Ovary (tissue), 9 donors: Measurements from ENCODE around the gene UGT1A10. TPM values are rescaled to one million over a fixed set of nuclear protein-coding genes. Genes with fewer than 3 reads are reported as not detected.

Experiments used
- DNase-seq, 5 donors: peaks; one replicate each; pipeline ENCODE4 v3.0.0-alpha.2; 2019 to 2020
- H3K27ac ChIP-seq, 2 donors: fragments of 200-600 bp; one replicate each; pipeline versions ENCODE4 v1.5.1 to v1.8.0; 2019 to 2022
- H3K27me3 ChIP-seq: fragments of 200-600 bp; one replicate; pipeline ENCODE4 v1.8.0; 2022
- H3K36me3 ChIP-seq: fragments of 200-600 bp; sonication (generic); one replicate; pipeline ENCODE4 v1.5.1; 2019
- H3K4me1 ChIP-seq: one replicate; pipeline ENCODE4 v1.8.1; 2013; ENCODE audit warnings: mild to moderate bottlenecking, moderate library complexity; ENCODE audit not compliant: insufficient read depth
- H3K4me3 ChIP-seq: fragments of 200-600 bp; sonication (generic); one replicate; pipeline ENCODE4 v1.5.1; 2017
- H3K9me3 ChIP-seq, 2 donors: fragments of 200-600 bp in 1 of 2; sonication (generic) in 1 of 2; one replicate each; pipeline versions ENCODE4 v1.5.1 to v1.8.1; 2013 to 2019; ENCODE audit warnings: mild to moderate bottlenecking in 1 of 2, moderate library complexity in 1 of 2
- EP300 ChIP-seq: sonication (generic); formaldehyde crosslinking; IDR thresholded peaks from one replicate; pipeline ENCODE4 v1.6.1; 2017; ENCODE audit warnings: antibody characterized with exemption
- POLR2A ChIP-seq: fragments of 450-650 bp; IDR thresholded peaks from one replicate; pipeline ENCODE4 v1.6.1; 2017; ENCODE audit warnings: antibody characterized with exemption, mild to moderate bottlenecking, moderate library complexity
- WGBS, 3 donors: extraction: QIAGEN DNeasy Blood & Tissue Kit in 1 of 3; methylation state at CpG; one replicate each; pipeline versions ENCODE4 v1.1.5 to v1.1.7; 2013 to 2017; 5-methylcytosine and 5-hydroxymethylcytosine counted together
- intact Hi-C, 4 donors: fragments of 100-400 bp; cut with DNase I; formaldehyde crosslinking; loops; one replicate each; pipeline versions ENCODE4 v1.11.0 to v1.15.1; 2022 to 2023
- polyA plus RNA-seq, 2 donors: library from polyadenylated mRNA; stranded (reverse); fragments of 200-250 nt in 1 of 2; fragments of 350-450 nt in 1 of 2; fragmentation: Illumina TruSeq in 1 of 2; extraction: RNeasy Lipid Tissue Mini Kit (QIAGEN cat#74804) in 1 of 2; gene quantifications; one replicate each; pipeline ENCODE4 v1.2.3, GENCODE V29; 2013 to 2014
- total RNA-seq, 7 donors: library from RNA; depleted of rRNA in 2 of 7; stranded (reverse); fragments of >200 nt in 2 of 7; fragmentation: NEBNext Ultra II Directional in 3 of 7; extraction: Animal tissue kit (Norgen Biotek cat#: 25700) in 3 of 7; gene quantifications; one replicate each; pipeline versions ENCODE4 v1.1.0 to v1.2.4, GENCODE V29; 2016 to 2023
- TF ChIP-seq, protein P1 (sequence below), 3 donors: fragments of 450-650 bp in 2 of 3; fragments of 200-600 bp in 1 of 3; IDR thresholded peaks; one replicate each; pipeline versions ENCODE4 v1.5.1 to v1.8.0; 2016 to 2022; ENCODE audit warnings: antibody characterized with exemption in 3 of 3, mild to moderate bottlenecking in 1 of 3
- donor health status: DM: no; HTN: no; CAD: no; lungs with moderate emphysema.
- donor health status: DM: no; HTN: no; CAD: no.
- donor health status: Bipolar disorder and iron deficiency.
- donor health status: DM: yes; HTN: yes; CAD: no.
- donor health status: DM: no; HTN: no; CAD: no.
- donor health status: DM: yes; HTN: yes; CAD: no.

Gene UGT1A10
- total and polyA plus RNA-seq, 9 donors = not detected

DNA sequence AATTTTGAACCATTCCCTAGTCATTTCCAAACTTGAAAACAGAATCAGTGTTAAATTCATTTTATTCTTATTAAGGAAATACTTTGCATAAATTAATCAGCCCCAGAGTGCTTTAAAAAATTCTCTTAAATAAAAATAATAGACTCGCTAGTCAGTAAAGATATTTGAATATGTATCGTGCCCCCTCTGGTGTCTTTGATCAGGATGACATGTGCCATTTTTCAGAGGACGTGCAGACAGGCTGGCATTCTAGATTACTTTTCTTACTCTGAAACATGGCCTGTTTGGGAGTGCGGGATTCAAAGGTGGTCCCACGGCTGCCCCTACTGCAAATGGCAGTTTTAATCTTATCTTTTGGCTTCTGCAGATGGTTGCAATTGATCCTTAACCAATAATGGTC is 136.3 kb downstream of the UGT1A10 start:
- no peak overlapping the region for H3K4me3 ChIP-seq
- H3K27me3 ChIP-seq = no peaks in the 10 kb centered on the region
- no peaks in the 10 kb centered on the region for H3K9me3 ChIP-seq
- no peak overlapping the region for H3K27ac ChIP-seq
- no peaks in the 10 kb centered on the region for H3K4me1 ChIP-seq
- DNase-seq = no peak
- intact Hi-C loops = no loop called here
- no peaks in the 10 kb centered on the region for H3K36me3 ChIP-seq
- 62 to 68% (median 67%) methylated on average over 5 of the region's 5 CpGs for whole genome bisulfite sequencing, 3 donors
- TF ChIP-seq POLR2A (no peak), EP300 (no peak)
- TF ChIP-seq, protein P1, sequence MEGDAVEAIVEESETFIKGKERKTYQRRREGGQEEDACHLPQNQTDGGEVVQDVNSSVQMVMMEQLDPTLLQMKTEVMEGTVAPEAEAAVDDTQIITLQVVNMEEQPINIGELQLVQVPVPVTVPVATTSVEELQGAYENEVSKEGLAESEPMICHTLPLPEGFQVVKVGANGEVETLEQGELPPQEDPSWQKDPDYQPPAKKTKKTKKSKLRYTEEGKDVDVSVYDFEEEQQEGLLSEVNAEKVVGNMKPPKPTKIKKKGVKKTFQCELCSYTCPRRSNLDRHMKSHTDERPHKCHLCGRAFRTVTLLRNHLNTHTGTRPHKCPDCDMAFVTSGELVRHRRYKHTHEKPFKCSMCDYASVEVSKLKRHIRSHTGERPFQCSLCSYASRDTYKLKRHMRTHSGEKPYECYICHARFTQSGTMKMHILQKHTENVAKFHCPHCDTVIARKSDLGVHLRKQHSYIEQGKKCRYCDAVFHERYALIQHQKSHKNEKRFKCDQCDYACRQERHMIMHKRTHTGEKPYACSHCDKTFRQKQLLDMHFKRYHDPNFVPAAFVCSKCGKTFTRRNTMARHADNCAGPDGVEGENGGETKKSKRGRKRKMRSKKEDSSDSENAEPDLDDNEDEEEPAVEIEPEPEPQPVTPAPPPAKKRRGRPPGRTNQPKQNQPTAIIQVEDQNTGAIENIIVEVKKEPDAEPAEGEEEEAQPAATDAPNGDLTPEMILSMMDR (IDR thresholded peaks at IDR 0.05) = no peak

DNA sequence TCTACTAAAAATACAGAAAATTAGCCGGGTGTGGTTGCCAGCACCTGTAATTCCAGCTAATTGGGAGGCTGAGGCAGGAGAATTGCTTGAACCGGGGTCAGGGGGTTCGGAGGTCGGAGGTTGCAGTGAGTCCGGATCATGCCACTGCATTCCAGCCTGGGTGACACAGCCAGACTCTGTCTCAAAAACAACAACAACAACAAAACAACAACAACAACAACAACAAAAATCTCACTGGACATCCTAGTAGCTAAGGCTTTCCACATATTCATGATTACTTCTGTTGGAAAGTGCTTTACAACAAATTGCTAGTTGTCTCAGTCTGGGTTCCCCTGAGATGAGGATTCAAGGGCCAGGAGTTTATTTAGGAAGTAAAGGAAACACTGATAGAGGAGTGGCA is 137.6 kb downstream of the UGT1A10 start:
- Histone ChIP-seq H3K4me1 (no peaks in the 10 kb centered on the region), H3K36me3 (no peaks in the 10 kb centered on the region), H3K4me3 (no peak overlapping the region), H3K27me3 (no peaks in the 10 kb centered on the region), H3K9me3 (no peaks in the 10 kb centered on the region), H3K27ac (no peak overlapping the region)
- intact Hi-C loops = no loop called here
- no peak for DNase-seq
- no peak for TF ChIP-seq EP300
- TF ChIP-seq POLR2A = no peak
- TF ChIP-seq, protein P1 (IDR thresholded peaks at IDR 0.05) = no peak
- 86 to 90% (median 88%) methylated on average over 5 of the region's 5 CpGs for WGBS, 3 donors

DNA sequence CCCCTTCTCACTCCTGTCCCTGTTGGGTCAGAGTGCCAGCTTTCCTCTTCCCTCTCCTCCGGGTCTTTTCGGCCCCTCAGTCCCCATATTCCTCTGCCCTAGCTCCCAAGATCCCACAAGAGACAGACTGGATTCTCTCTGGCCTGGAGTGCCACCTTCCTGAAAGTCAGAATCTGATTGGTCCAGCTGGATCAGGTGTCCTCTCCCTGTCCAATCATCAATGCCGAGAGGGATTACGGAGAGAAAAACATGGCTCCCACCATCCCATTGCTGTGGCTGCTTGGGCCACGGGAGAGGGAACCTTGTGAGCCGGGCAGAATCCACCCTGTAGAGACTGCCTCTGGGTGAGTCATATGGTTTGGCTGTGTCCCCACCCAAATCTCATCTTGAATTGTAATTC is 139.2 kb downstream of the UGT1A10 start:
- no peaks in the 10 kb centered on the region for H3K4me1 ChIP-seq
- H3K4me3 ChIP-seq = no peak overlapping the region
- no peak for DNase-seq
- 90 to 95% (median 91%) methylated on average over 6 of the region's 6 CpGs for WGBS, 3 donors
- H3K9me3 ChIP-seq = no peaks in the 10 kb centered on the region
- TF ChIP-seq EP300 (no peak), POLR2A (no peak)
- TF ChIP-seq, protein P1 (IDR thresholded peaks at IDR 0.05) = no peak
- no peaks in the 10 kb centered on the region for H3K27me3 ChIP-seq
- intact Hi-C loops = no loop called here
- H3K36me3 ChIP-seq = no peaks in the 10 kb centered on the region
- H3K27ac ChIP-seq = no peak overlapping the region

DNA sequence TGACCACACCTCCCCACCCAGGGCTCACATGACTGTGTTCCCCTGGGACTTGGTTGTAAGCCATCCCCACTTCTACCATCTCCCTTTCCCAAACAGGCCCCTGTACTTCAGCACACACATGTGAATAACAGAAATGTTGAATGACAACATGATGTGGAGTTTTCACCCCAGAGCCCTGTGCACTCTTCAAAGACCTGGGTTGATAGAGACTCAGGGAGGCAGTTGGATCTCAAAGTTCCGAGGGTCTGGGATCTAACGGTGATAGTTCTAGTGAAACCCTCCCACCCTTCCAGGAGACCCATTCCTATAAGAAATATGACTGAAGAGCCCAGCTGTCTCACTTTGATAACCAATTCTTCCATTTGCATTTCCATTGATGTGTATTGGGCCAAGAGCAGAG is 141.8 kb downstream of the UGT1A10 start, which contains the start of gene MROH2A:
TSS of gene MROH2A (plus strand) at position 301 of the 400 bp plus-strand sequence. CDS start 1,029 bp downstream, outside the sequence.
- 74 to 83% (median 82%) methylated on average over 2 of the region's 2 CpGs for WGBS, 3 donors
- intact Hi-C loops = no loop called here
- TF ChIP-seq, protein P1 (IDR thresholded peaks at IDR 0.05) = no peak
- TF ChIP-seq POLR2A (no peak), EP300 (no peak)
- no peak for DNase-seq
- Histone ChIP-seq H3K36me3 (no peaks in the 10 kb centered on the region), H3K4me3 (no peak within 1 kb of the TSS), H3K27me3 (no peaks in the 10 kb centered on the region), H3K9me3 (no peaks in the 10 kb centered on the region), H3K4me1 (no peaks in the 10 kb centered on the region), H3K27ac (no peak within 1 kb of the TSS)

DNA sequence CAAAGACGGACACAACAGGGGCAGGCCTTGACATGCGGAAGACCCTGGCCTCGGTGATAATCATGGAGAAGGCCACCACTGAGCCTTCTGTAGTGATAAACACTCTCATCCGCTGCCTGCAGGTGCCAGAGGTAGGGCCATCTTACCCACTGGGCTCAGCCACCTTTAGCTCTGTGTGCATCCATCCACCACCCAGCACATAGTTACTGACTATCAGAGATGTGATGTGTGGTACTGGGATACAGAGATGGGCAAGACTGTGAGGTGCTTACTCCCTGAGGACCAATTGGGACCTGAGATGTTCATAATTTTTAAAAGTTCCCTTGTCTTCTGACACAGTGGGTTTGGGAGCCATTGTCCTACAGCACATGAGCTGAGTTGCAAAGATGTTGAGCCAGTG is 143.5 kb downstream of the UGT1A10 start:
- H3K27ac ChIP-seq = no peak overlapping the region
- H3K4me1 ChIP-seq = no peaks in the 10 kb centered on the region
- no peaks in the 10 kb centered on the region for H3K9me3 ChIP-seq
- intact Hi-C loops = no loop called here
- no peaks in the 10 kb centered on the region for H3K36me3 ChIP-seq
- H3K27me3 ChIP-seq = no peaks in the 10 kb centered on the region
- H3K4me3 ChIP-seq = no peak overlapping the region
- WGBS, 3 donors = 84 to 92% (median 87%) methylated on average over 4 of the region's 4 CpGs
- DNase-seq = no peak
- TF ChIP-seq, protein P1 (IDR thresholded peaks at IDR 0.05) = no peak
- no peak for TF ChIP-seq EP300
- TF ChIP-seq POLR2A = no peak
